Measurements from ENCODE around the gene MED31.

The MED31 gene

DNA sequence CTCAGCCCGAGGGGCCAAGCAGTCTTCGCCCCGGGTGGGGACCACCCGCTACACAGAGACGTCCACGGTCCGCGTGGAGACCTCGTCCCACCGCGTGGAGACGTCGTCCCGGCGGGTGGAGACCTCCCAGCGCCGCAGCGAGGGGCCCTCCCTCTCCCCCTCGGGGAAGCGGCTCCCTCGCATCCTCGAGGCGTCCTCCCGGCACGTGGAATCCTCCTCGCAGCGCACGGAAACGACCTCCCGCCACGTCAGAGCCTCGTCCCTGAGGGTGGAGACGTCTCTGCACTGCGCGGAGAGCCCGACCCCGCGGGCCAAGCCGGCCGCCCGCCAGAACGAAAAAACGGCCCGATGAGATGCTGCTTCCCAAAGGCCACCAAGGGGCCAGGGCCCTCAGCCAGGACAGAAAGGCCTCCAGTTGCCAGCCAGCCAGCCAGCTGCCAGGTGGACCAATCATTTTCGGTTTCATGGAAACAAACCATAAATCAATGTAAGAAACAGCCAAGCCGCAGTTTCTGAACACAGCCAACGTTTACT is 581 bp upstream of the MED31 start (continued):
- TF ChIP-seq, protein P1, sequence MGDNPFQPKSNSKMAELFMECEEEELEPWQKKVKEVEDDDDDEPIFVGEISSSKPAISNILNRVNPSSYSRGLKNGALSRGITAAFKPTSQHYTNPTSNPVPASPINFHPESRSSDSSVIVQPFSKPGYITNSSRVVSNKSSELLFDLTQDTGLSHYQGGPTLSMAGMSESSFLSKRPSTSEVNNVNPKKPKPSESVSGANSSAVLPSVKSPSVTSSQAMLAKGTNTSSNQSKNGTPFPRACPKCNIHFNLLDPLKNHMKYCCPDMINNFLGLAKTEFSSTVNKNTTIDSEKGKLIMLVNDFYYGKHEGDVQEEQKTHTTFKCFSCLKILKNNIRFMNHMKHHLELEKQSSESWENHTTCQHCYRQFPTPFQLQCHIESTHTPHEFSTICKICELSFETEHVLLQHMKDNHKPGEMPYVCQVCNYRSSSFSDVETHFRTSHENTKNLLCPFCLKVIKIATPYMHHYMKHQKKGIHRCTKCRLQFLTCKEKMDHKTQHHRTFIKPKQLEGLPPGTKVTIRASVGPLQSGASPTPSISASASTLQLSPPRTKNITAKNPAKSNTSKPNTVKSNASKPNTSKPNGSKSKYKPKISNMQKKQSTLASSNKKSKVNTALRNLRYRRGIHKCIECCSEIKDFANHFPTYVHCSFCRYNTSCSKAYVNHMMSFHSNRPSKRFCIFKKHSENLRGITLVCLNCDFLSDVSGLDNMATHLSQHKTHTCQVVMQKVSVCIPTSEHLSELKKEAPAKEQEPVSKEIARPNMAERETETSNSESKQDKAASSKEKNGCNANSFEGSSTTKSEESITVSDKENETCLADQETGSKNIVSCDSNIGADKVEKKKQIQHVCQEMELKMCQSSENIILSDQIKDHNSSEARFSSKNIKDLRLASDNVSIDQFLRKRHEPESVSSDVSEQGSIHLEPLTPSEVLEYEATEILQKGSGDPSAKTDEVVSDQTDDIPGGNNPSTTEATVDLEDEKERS (tag by site-specific recombination; IDR thresholded peaks at IDR 0.05): no peak
- TF ChIP-seq GLIS2 (tag by site-specific recombination; IDR thresholded peaks at IDR 0.05): peak; percentile 99
- TF ChIP-seq ZNF658 (tag by site-specific recombination; IDR thresholded peaks at IDR 0.05): no peak
- TF ChIP-seq ZNF670 (tag by site-specific recombination; IDR thresholded peaks at IDR 0.05; ENCODE audit: low read depth): no peak
- TF ChIP-seq, protein P2, sequence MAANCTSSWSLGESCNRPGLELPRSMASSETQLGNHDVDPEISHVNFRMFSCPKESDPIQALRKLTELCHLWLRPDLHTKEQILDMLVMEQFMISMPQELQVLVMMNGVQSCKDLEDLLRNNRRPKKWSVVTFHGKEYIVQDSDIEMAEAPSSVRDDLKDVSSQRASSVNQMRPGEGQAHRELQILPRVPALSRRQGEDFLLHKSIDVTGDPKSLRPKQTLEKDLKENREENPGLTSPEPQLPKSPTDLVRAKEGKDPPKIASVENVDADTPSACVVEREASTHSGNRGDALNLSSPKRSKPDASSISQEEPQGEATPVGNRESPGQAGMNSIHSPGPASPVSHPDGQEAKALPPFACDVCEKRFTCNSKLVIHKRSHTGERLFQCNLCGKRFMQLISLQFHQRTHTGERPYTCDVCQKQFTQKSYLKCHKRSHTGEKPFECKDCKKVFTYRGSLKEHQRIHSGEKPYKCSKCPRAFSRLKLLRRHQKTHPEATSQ (tag by site-specific recombination; IDR thresholded peaks at IDR 0.05): peak; percentile 86
- TF ChIP-seq ZNF623 (tag by site-specific recombination; IDR thresholded peaks at IDR 0.05): no peak
- no peak; the same call in 1 of the 2 replicates for TF ChIP-seq ZNF2 (tag by site-specific recombination; IDR thresholded peaks at IDR 0.05)
- TF ChIP-seq SP7 (tag by site-specific recombination; IDR thresholded peaks at IDR 0.05): peak; percentile 29
- TF ChIP-seq ZNF248 (tag by site-specific recombination; IDR thresholded peaks at IDR 0.05): no peak
- no peak for TF ChIP-seq ZNF223 (tag by site-specific recombination; IDR thresholded peaks at IDR 0.05)
- no peak; the same call in 1 of the 2 replicates for TF ChIP-seq KLF8 (tag by site-specific recombination; IDR thresholded peaks at IDR 0.05)
- TF ChIP-seq, protein P3, sequence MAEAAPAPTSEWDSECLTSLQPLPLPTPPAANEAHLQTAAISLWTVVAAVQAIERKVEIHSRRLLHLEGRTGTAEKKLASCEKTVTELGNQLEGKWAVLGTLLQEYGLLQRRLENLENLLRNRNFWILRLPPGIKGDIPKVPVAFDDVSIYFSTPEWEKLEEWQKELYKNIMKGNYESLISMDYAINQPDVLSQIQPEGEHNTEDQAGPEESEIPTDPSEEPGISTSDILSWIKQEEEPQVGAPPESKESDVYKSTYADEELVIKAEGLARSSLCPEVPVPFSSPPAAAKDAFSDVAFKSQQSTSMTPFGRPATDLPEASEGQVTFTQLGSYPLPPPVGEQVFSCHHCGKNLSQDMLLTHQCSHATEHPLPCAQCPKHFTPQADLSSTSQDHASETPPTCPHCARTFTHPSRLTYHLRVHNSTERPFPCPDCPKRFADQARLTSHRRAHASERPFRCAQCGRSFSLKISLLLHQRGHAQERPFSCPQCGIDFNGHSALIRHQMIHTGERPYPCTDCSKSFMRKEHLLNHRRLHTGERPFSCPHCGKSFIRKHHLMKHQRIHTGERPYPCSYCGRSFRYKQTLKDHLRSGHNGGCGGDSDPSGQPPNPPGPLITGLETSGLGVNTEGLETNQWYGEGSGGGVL (tag by site-specific recombination; IDR thresholded peaks at IDR 0.05): 0 out of 2 replicates have a peak, but pooled peaks have one; percentile 23
- no peak for TF ChIP-seq ZNF10 (tag by site-specific recombination; IDR thresholded peaks at IDR 0.05)
- TF ChIP-seq ZNF510 (tag by site-specific recombination; IDR thresholded peaks at IDR 0.05; ENCODE audit: insufficient replicate concordance): no peak
- no peak for TF ChIP-seq ZNF174 (tag by site-specific recombination; IDR thresholded peaks at IDR 0.05)
- TF ChIP-seq REPIN1 (tag by site-specific recombination; IDR thresholded peaks at IDR 0.05; ENCODE audit: low read depth): no peak; the same call in 1 of the 2 replicates
- peak; percentile 27; the same call in 1 of the 2 replicates for TF ChIP-seq ZNF239 (tag by site-specific recombination; IDR thresholded peaks at IDR 0.05)
- peak; percentile 97 for TF ChIP-seq ZNF335 (tag by site-specific recombination; conservative IDR thresholded peaks at IDR 0.05)
- TF ChIP-seq ZNF521 (tag by site-specific recombination; IDR thresholded peaks at IDR 0.05): no peak
- TF ChIP-seq, protein P4, sequence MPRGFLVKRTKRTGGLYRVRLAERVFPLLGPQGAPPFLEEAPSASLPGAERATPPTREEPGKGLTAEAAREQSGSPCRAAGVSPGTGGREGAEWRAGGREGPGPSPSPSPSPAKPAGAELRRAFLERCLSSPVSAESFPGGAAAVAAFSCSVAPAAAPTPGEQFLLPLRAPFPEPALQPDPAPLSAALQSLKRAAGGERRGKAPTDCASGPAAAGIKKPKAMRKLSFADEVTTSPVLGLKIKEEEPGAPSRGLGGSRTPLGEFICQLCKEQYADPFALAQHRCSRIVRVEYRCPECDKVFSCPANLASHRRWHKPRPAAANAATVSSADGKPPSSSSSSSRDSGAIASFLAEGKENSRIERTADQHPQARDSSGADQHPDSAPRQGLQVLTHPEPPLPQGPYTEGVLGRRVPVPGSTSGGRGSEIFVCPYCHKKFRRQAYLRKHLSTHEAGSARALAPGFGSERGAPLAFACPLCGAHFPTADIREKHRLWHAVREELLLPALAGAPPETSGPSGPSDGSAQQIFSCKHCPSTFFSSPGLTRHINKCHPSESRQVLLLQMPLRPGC (tag by site-specific recombination; IDR thresholded peaks at IDR 0.05): peak; percentile 40; the same call in 1 of the 2 replicates
- no peak; the same call in 1 of the 2 replicates for TF ChIP-seq ZNF302 (tag by site-specific recombination; IDR thresholded peaks at IDR 0.05; ENCODE audit: low read depth)
- no peak for TF ChIP-seq ZNF830 (tag by site-specific recombination; IDR thresholded peaks at IDR 0.05; ENCODE audit: low read depth)
- TF ChIP-seq ZSCAN16 (tag by site-specific recombination; IDR thresholded peaks at IDR 0.05): 0 out of 2 replicates have a peak, but pooled peaks have one; percentile 49
- 0 out of 2 replicates have a peak, but pooled peaks have one; percentile 25 for TF ChIP-seq ZEB2 (tag by site-specific recombination; IDR thresholded peaks at IDR 0.05)

All from HEK293 (cell line).